Body of pancreas (tissue), 4 donors: ENCODE results near the gene TMC8. TPM values are rescaled to one million over a fixed set of nuclear protein-coding genes. Genes with fewer than 3 reads are reported as not detected.

Experiments
- ATAC-seq: fragments of 150-250 bp; one replicate; pipeline ENCODE4 v1.9.1; 2016
- DNase-seq, 4 donors: peaks; one replicate each; pipeline ENCODE4 v3.0.0-alpha.2; 2019
- H3K27ac ChIP-seq, 4 donors: fragments of 200-600 bp; sonication (generic); 1 replicate in 3 of 4; 2 replicates in 1 of 4; pipeline versions ENCODE4 v1.5.1 to v1.6.1; 2016 to 2019; ENCODE audit warnings: mild to moderate bottlenecking in 1 of 4, mixed read lengths in 1 of 4, moderate library complexity in 1 of 4
- H3K27me3 ChIP-seq, 2 donors: fragments of 200-600 bp; sonication (generic); one replicate each; pipeline ENCODE4 v1.6.0; 2016; ENCODE audit warnings: mild to moderate bottlenecking in 1 of 2
- H3K36me3 ChIP-seq, 2 donors: fragments of 200-600 bp; sonication (generic); replicated peaks in 1 of 2; 2 replicates each; pipeline ENCODE4 v1.5.1; 2016; ENCODE audit warnings: low read depth in 2 of 2; ENCODE audit not compliant: insufficient read depth in 1 of 2
- H3K4me1 ChIP-seq: fragments of 200-600 bp; sonication (generic); one replicate; pipeline ENCODE4 v1.6.0; 2016
- H3K4me3 ChIP-seq, 2 donors: fragments of 200-600 bp; sonication (generic); 1 replicate in 1 of 2; 2 replicates in 1 of 2; pipeline ENCODE4 v1.5.1; 2016 to 2019
- H3K9me3 ChIP-seq, 3 donors: fragments of 200-600 bp; sonication (generic); 1 replicate in 2 of 3; 2 replicates in 1 of 3; pipeline ENCODE4 v1.5.1; 2016
- CTCF ChIP-seq, 7 experiments: fragments of 450-650 bp in 4 of 7; fragments of 200-600 bp in 3 of 7; sonication (generic) in 3 of 7; IDR thresholded peaks; one replicate each; pipeline ENCODE4 v1.5.1; 2016 to 2019; ENCODE audit warnings: antibody characterized with exemption in 7 of 7
- POLR2A ChIP-seq, 3 donors: fragments of 450-650 bp; IDR thresholded peaks; one replicate each; pipeline ENCODE4 v1.6.1; 2016; ENCODE audit warnings: antibody characterized with exemption in 3 of 3, mild to moderate bottlenecking in 2 of 3
- WGBS, 2 donors: methylation state at CpG; one replicate each; pipeline ENCODE4 v1.1.5; 2017; 5-methylcytosine and 5-hydroxymethylcytosine counted together
- intact Hi-C: fragments of 100-400 bp; cut with DNase I; formaldehyde crosslinking; loops from one replicate; pipeline ENCODE4 v1.15.1; 2023
- total RNA-seq, 2 donors: library from RNA; depleted of rRNA; stranded (reverse); fragments of >200 nt; gene quantifications; one replicate each; pipeline ENCODE4 v1.1.0, GENCODE V29; 2016

TMC8 gene
- total RNA-seq, 2 donors from 2014 or later: 1.6 to 3.3 TPM

DNA sequence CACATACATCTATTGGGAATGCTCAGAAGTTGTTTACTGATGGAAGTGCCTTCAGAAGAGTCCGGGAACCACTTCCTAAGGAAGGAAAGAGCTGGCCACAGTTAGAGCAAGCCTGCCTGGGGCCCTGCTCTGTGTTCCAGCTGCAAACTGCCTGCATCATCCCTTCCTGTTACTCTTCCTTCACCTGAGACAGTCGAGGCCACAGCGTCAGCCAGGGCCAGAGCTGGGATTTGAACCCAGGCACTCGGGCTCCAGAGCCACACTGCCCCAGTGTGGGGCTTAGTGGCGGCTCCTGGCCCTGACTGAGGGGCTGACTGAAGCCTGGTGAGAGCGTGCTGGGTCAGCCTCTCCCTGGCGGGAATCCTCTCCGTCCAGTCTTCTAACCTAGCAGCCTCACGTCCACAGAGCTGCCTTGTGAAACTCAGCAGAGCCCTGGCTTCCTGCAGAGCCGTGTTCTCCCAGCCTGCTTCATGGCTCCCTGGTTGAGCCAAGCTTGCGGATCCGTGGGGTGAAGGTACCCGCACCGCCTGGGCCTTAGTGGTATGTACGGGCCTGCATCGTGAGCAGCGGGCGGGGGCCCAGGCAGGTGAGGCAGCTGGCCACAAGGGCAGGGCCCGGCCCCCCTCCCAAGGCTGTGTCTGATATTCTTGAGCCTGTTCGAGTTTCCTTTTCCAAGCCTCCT lies 11.0 kb downstream of the TMC8 start:
- intact Hi-C loops: no loop called here

GRCh38 chr17:78142119-78142861 lies 11.7 kb downstream of the TMC8 start:
- ATAC-seq (no peak), DNase-seq (peak; percentile 63 to 92 (median 82))
- H3K27me3 ChIP-seq: no peaks in the 10 kb centered on the region
- H3K4me1 ChIP-seq: peaks cover 69% of the 10 kb centered on the region
- no peak overlapping the region for H3K4me3 ChIP-seq
- H3K27ac ChIP-seq: peak overlapping the region in 2 of 4 donors; percentile 60 to 67
- no peaks in the 10 kb centered on the region for H3K36me3 ChIP-seq
- TF ChIP-seq POLR2A (IDR thresholded peaks at IDR 0.05) (no peak), CTCF (IDR thresholded peaks at IDR 0.05) (no peak)
- intact Hi-C loops: no loop called here
- 65 to 68% methylated on average over 5 to 16 of the region's 16 CpGs for WGBS, 2 donors
- no peaks in the 10 kb centered on the region for H3K9me3 ChIP-seq

More for the DNA sequence above, 11.0 kb downstream of the TMC8 start:
- Histone ChIP-seq H3K36me3 (no peaks in the 10 kb centered on the region), H3K4me1 (peaks cover 62% of the 10 kb centered on the region), H3K27me3 (no peaks in the 10 kb centered on the region), H3K27ac (peak overlapping the region in 2 of 4 donors; percentile 60 to 67), H3K9me3 (no peaks in the 10 kb centered on the region), H3K4me3 (no peak overlapping the region)
- TF ChIP-seq CTCF (IDR thresholded peaks at IDR 0.05) (no peak), POLR2A (IDR thresholded peaks at IDR 0.05) (no peak)
- ATAC-seq (no peak), DNase-seq (no peak)
- 78 to 85% methylated on average over 10 to 18 of the region's 20 CpGs for WGBS, 2 donors

GRCh38 chr17:78143214-78144146 lies 12.9 kb downstream of the TMC8 start:
- no peak overlapping the region for H3K4me3 ChIP-seq
- intact Hi-C loops: no loop called here
- no peaks in the 10 kb centered on the region for H3K9me3 ChIP-seq
- ATAC-seq: no peak
- peak in 1 of 4 donors; percentile 17 for DNase-seq
- no peaks in the 10 kb centered on the region for H3K36me3 ChIP-seq
- WGBS, 2 donors: 81 to 86% methylated on average over 20 to 21 of the region's 21 CpGs
- no peaks in the 10 kb centered on the region for H3K27me3 ChIP-seq
- peak overlapping the region; percentile 70 to 89 (median 87) for H3K27ac ChIP-seq
- TF ChIP-seq POLR2A (IDR thresholded peaks at IDR 0.05): no peak
- TF ChIP-seq CTCF (IDR thresholded peaks at IDR 0.05): no peak
- H3K4me1 ChIP-seq: peaks cover 81% of the 10 kb centered on the region

DNA sequence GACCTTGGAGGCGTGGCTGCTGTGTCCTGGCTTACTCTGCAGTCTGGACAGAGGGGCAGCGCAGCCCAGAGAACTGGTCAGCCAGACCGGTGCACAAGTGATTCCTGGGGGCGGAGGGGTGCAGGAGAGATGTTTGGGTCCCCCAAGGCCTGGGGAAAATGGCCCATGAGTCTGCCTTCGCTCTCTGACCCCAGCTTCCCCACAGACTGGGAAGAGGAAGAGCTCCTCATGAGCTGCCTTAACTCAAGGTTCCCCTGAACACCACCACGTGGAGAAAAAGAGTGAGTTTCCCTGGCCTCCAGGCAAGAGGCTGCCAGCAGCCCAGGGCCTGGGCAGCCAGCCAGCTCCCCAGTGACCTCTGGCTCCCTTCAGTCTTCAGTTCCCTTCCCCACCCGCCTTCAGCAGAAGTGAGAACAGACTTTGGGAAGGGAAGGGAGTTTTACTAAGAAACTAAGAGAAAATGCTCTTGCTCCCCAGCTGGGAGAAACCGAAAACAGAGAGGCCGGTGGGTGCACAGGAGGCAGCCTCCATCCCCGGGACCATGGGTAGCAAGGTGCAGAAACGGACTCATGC lies 13.7 kb downstream of the TMC8 start:
- H3K27me3 ChIP-seq: no peaks in the 10 kb centered on the region
- DNase-seq (peak; percentile 87 to 93 (median 92)), ATAC-seq (peak; percentile 56)
- no peaks in the 10 kb centered on the region for H3K36me3 ChIP-seq
- TF ChIP-seq POLR2A (IDR thresholded peaks at IDR 0.05): no peak
- TF ChIP-seq CTCF (IDR thresholded peaks at IDR 0.05): peak in 1 of 7 experiments; percentile 32
- intact Hi-C loops: no loop called here
- H3K9me3 ChIP-seq: no peaks in the 10 kb centered on the region
- peak overlapping the region; percentile 70 to 89 (median 87) for H3K27ac ChIP-seq
- no peak overlapping the region for H3K4me3 ChIP-seq
- WGBS, 2 donors: 15 to 16% methylated on average over 10 of the region's 11 CpGs
- H3K4me1 ChIP-seq: peaks cover 82% of the 10 kb centered on the region
